HG02623 (cell line): ENCODE results near the gene PRADC1.
"Not testable (repeated sequence)": the region's sequence is repeated elsewhere in the genome, so short reads cannot be mapped to it uniquely, and the experiment has no call there.

Experiments used
- ATAC-seq: cut with Tn5 transposase; IDR thresholded peaks from one replicate; pipeline ENCODE4 v1.9.1; 2021; ENCODE audit warnings: moderate library complexity; ENCODE audit not compliant: unreplicated experiment

Gene PRADC1

GRCh38 chr2:73205611-73206010 is 27.4 kb downstream of the PRADC1 start:
- no peak for ATAC-seq

GRCh38 chr2:73203055-73203681 is 29.9 kb downstream of the PRADC1 start:
- no peak for ATAC-seq

- no peak for ATAC-seq
Observed at GRCh38 chr2:73202156-73203054, 30.6 kb downstream of the PRADC1 start, which contains the start of gene NOTO. Gene NOTO, plus strand, starts transcription at chr2:73202574. Its CDS starts 93 bp downstream, at chr2:73202667.

GRCh38 chr2:73200281-73200680 is 32.8 kb downstream of the PRADC1 start:
- ATAC-seq: not testable (repeated sequence)

GRCh38 chr2:73197579-73197978 is 35.5 kb downstream of the PRADC1 start:
- no peak for ATAC-seq

- ATAC-seq: no peak
Observed at GRCh38 chr2:73187549-73187948, 45.5 kb downstream of the PRADC1 start.

- no peak for ATAC-seq
Observed at GRCh38 chr2:73185965-73186364, 47.1 kb downstream of the PRADC1 start.
